GM21390 (cell line): ENCODE results near the gene DPF3.

Experiments used
- ATAC-seq: cut with Tn5 transposase; IDR thresholded peaks from one replicate; pipeline ENCODE4 v1.9.1; 2021; ENCODE audit not compliant: unreplicated experiment

The DPF3 gene

GRCh38 chr14:72801836-72802587 is 91.9 kb downstream of the DPF3 start:
- ATAC-seq, result no peak

- no peak for ATAC-seq
Observed at GRCh38 chr14:72801381-72801812, 92.5 kb downstream of the DPF3 start.

GRCh38 chr14:72800848-72801370 is 93.0 kb downstream of the DPF3 start:
- no peak for ATAC-seq

- no peak for ATAC-seq
Observed at GRCh38 chr14:72800296-72800695, 93.6 kb downstream of the DPF3 start.

- no peak for ATAC-seq
Observed at GRCh38 chr14:72796935-72797334, 97.0 kb downstream of the DPF3 start.

- ATAC-seq, result no peak
Observed at GRCh38 chr14:72793156-72793939, 100.6 kb downstream of the DPF3 start.

- no peak for ATAC-seq
Observed at GRCh38 chr14:72792051-72792788, 101.7 kb downstream of the DPF3 start.

GRCh38 chr14:72790887-72791566 is 102.9 kb downstream of the DPF3 start:
- ATAC-seq, result no peak

- ATAC-seq, result no peak
Observed at GRCh38 chr14:72788972-72789728, 104.8 kb downstream of the DPF3 start.

GRCh38 chr14:72788255-72788654 is 105.6 kb downstream of the DPF3 start:
- ATAC-seq, result no peak

- ATAC-seq, result no peak
Observed at GRCh38 chr14:72787841-72788240, 106.1 kb downstream of the DPF3 start.

GRCh38 chr14:72786378-72787350 is 107.2 kb downstream of the DPF3 start:
- no peak for ATAC-seq

- ATAC-seq, result no peak
Observed at GRCh38 chr14:72783741-72784140, 110.2 kb downstream of the DPF3 start.

GRCh38 chr14:72782817-72783216 is 111.1 kb downstream of the DPF3 start:
- no peak for ATAC-seq

- ATAC-seq, result no peak
Observed at GRCh38 chr14:72781561-72782508, 112.1 kb downstream of the DPF3 start.

- no peak for ATAC-seq
Observed at GRCh38 chr14:72780751-72781150, 113.2 kb downstream of the DPF3 start.

GRCh38 chr14:72779679-72780078 is 114.2 kb downstream of the DPF3 start:
- no peak for ATAC-seq

- ATAC-seq, result no peak
Observed at GRCh38 chr14:72777636-72778035, 116.3 kb downstream of the DPF3 start.
